Upper lobe of right lung (tissue), 1 donor: Measurements from ENCODE around the gene DHRS12. TPM values are rescaled to one million over a fixed set of nuclear protein-coding genes. Genes with fewer than 3 reads are reported as not detected.

Source experiments
- ATAC-seq: fragments of 200-7000 bp; cut with Tn5 transposase; one replicate; pipeline ENCODE4 v1.9.1; 2020; ENCODE audit warnings: mild to moderate bottlenecking, moderate library complexity
- DNase-seq: peaks from one replicate; pipeline ENCODE4 v3.0.0-alpha.2; 2020
- H3K27ac ChIP-seq: fragments of 200-600 bp; one replicate; pipeline ENCODE4 v1.8.0; 2022
- H3K27me3 ChIP-seq: fragments of 200-600 bp; one replicate; pipeline ENCODE4 v1.8.0; 2022; ENCODE audit warnings: mild to moderate bottlenecking
- H3K36me3 ChIP-seq: fragments of 200-600 bp; one replicate; pipeline ENCODE4 v1.8.0; 2022
- H3K4me1 ChIP-seq: fragments of 200-600 bp; one replicate; pipeline ENCODE4 v1.8.0; 2022
- H3K4me3 ChIP-seq: fragments of 200-600 bp; one replicate; pipeline ENCODE4 v1.8.0; 2022; ENCODE audit warnings: mild to moderate bottlenecking
- H3K9me3 ChIP-seq: fragments of 200-600 bp; one replicate; pipeline ENCODE4 v1.8.0; 2022
- intact Hi-C: fragments of 100-400 bp; cut with DNase I; formaldehyde crosslinking; loops from one replicate; pipeline ENCODE4 v1.11.0; 2022
- total RNA-seq: library from RNA; stranded (reverse); fragmentation: NEBNext Ultra II Directional; extraction: Animal tissue kit (Norgen Biotek cat#: 25700); gene quantifications from one replicate; pipeline ENCODE4 v1.2.1, GENCODE V29; 2021
- TF ChIP-seq, protein P1 (sequence below): fragments of 200-600 bp; IDR thresholded peaks from one replicate; pipeline ENCODE4 v1.8.0; 2022; ENCODE audit warnings: antibody characterized with exemption
- donor health status: DM: no; HTN: yes; CAD: no; lungs with severe emphysema.

Gene DHRS12
- total RNA-seq, 1 donor from 2014 or later: 14.9 TPM

DNA sequence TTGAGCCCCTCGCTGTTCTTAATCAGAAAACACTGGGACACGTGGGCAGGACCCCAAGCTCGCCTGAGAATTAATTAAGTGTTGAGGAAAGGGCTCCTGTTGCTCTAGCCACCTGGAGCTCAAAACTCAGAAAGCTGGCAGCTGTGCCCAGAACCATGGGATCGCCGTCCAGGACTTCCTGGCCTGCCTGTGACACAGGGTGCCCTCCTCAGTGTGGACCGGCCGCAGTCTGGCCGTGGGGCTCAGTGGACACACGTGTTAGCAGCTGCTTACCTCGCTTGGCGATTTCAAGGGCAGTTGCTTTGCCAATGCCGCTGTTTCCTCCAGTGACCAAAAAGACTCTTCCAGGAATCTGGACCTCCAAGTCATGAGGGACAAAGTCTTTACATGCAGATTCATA lies 4.7 kb downstream of the DHRS12 start:
- Histone ChIP-seq H3K27me3 (no peaks in the 10 kb centered on the region), H3K27ac (no peak overlapping the region), H3K4me3 (no peak overlapping the region), H3K4me1 (peaks cover 24% of the 10 kb centered on the region), H3K9me3 (no peaks in the 10 kb centered on the region), H3K36me3 (no peaks in the 10 kb centered on the region)
- intact Hi-C loops: no loop called here
- DNase-seq: no peak
- TF ChIP-seq, protein P1, sequence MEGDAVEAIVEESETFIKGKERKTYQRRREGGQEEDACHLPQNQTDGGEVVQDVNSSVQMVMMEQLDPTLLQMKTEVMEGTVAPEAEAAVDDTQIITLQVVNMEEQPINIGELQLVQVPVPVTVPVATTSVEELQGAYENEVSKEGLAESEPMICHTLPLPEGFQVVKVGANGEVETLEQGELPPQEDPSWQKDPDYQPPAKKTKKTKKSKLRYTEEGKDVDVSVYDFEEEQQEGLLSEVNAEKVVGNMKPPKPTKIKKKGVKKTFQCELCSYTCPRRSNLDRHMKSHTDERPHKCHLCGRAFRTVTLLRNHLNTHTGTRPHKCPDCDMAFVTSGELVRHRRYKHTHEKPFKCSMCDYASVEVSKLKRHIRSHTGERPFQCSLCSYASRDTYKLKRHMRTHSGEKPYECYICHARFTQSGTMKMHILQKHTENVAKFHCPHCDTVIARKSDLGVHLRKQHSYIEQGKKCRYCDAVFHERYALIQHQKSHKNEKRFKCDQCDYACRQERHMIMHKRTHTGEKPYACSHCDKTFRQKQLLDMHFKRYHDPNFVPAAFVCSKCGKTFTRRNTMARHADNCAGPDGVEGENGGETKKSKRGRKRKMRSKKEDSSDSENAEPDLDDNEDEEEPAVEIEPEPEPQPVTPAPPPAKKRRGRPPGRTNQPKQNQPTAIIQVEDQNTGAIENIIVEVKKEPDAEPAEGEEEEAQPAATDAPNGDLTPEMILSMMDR: no peak
- no peak for ATAC-seq

DNA sequence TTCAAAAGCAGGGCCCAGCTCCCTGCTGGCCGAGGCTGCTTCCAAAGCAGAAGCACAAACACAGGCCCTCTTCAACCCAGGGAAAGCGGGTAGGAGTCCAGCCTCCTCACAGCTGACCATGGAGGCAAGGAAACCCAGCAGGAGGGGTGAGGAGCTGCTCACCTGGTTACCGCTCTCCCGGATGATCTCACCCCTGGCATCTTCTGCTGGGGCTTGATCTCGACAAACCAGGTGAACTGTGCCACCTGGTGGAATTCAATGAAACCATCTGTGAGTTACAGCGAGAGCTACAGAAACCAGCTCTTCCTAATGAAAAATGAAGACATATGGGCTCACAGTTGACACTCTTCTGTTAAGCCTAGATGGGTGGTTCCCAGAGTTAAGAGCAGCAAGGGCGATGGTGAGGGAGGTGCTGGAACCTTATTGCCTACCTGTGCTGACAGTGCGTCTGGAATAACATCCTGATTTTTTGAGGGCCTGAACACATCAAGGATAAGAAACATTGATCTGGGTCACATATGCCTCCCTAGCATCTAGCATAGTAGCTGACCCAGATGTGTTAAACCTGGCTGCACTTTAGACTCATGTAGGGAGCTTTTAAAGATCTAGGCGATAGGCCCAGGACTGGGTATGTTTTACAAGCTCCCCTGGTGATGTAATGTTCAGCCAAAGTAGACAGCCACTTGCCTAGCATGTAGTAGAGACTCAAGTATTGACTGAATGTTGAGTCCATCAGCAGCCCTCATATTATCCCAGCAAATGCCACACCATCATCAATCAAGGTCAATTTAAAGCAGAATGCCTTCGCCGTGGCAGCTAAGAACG lies 6.1 kb downstream of the DHRS12 start:
- Histone ChIP-seq H3K27ac (no peak overlapping the region), H3K9me3 (no peaks in the 10 kb centered on the region), H3K4me1 (peaks cover 19% of the 10 kb centered on the region), H3K4me3 (no peak overlapping the region), H3K36me3 (no peaks in the 10 kb centered on the region), H3K27me3 (no peaks in the 10 kb centered on the region)
- TF ChIP-seq, protein P1: peak; percentile 41
- peak; percentile 72 for ATAC-seq
- no peak for DNase-seq
- intact Hi-C loops: no loop called here

DNA sequence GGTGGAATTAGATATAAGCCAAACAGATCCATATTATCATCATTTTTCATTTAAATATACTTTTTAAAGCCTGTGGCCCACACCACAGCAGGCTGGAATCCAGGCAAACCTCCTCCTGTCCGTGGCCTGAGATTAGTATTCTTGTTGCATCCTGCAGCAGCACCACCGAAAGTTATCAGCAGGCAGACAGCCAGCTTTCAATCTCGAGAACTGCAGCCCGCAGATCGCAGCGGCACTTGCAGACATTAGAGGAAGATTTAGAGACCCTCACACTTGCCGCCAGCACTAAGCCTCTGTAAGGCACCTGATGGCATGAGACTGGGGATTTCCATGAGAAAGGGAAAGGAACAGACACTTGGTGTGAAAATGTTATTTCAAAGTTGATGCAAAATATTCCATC lies 7.4 kb downstream of the DHRS12 start:
- Histone ChIP-seq H3K27ac (no peak overlapping the region), H3K36me3 (no peaks in the 10 kb centered on the region), H3K4me1 (peaks cover 8% of the 10 kb centered on the region), H3K27me3 (no peaks in the 10 kb centered on the region), H3K9me3 (no peaks in the 10 kb centered on the region), H3K4me3 (no peak overlapping the region)
- intact Hi-C loops: no loop called here
- no peak for DNase-seq
- no peak for ATAC-seq
- TF ChIP-seq, protein P1: no peak

DNA sequence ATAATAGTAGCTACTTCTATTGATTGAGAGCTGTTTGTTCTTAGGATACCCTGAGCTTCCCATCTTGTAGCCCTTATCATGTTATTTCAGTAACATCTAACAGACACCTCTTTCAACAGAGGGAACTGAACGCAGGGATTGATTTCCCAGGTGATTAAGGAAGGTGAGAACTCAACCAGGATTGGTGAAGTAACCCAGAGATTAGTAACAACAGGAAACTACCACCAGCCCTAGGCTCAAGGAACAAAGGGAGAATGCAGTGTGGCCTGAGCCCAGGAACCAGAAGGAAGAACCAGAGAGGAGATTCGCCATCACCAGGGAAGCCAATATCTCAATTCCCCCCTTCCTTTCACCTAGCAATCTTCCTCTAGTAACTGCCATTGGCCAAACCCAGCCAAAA lies 8.5 kb downstream of the DHRS12 start:
- Histone ChIP-seq H3K4me3 (no peak overlapping the region), H3K4me1 (no peaks in the 10 kb centered on the region), H3K27ac (no peak overlapping the region), H3K27me3 (no peaks in the 10 kb centered on the region), H3K36me3 (no peaks in the 10 kb centered on the region), H3K9me3 (no peaks in the 10 kb centered on the region)
- no peak for DNase-seq
- intact Hi-C loops: no loop called here
- ATAC-seq: no peak
- TF ChIP-seq, protein P1: no peak

DNA sequence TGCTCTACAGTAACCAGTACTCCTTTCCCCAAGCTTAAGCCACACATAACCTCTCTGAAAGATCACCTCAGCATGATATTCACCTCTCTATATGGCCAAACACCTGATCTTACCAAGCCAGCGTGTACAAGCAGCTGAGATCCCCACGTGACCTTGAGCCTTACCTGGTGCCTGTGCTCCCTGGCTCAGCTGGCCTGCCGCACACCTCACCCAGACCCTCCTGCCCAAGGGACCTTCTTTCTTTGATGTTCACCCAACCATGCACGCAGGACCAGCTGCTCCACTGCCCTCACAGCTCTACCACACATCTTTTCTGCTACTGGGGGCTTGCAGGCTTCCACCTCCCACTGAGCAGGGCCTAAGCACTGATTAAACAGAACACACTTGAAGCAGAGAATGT lies 9.0 kb downstream of the DHRS12 start:
- Histone ChIP-seq H3K4me3 (no peak overlapping the region), H3K36me3 (no peaks in the 10 kb centered on the region), H3K9me3 (no peaks in the 10 kb centered on the region), H3K4me1 (no peaks in the 10 kb centered on the region), H3K27ac (no peak overlapping the region), H3K27me3 (no peaks in the 10 kb centered on the region)
- DNase-seq (no peak), ATAC-seq (no peak)
- TF ChIP-seq, protein P1: no peak
- intact Hi-C loops: no loop called here
